ENCODE data around the gene GLP1R. TPM values are rescaled to one million over a fixed set of nuclear protein-coding genes. Genes with fewer than 3 reads are reported as not detected.
"Not testable (repeated sequence)": the region's sequence is repeated elsewhere in the genome, so short reads cannot be mapped to it uniquely, and the experiment has no call there.

The GLP1R gene
- total RNA-seq, 1 donor from 2014 or later, result not detected

GRCh38 chr6:39118921-39119320, 70.3 kb downstream of the GLP1R start:
- H3K36me3 Mint-ChIP-seq (ENCODE audit: unreplicated experiment), result no peaks in the 10 kb centered on the region
- no peak overlapping the region for H3K4me3 Mint-ChIP-seq (ENCODE audit: unreplicated experiment)
- no peak overlapping the region for H3K27ac Mint-ChIP-seq (ENCODE audit: unreplicated experiment)
- peaks cover 10% of the 10 kb centered on the region for H3K4me1 Mint-ChIP-seq (ENCODE audit: unreplicated experiment)
- no peak for TF ChIP-seq CTCF (IDR thresholded peaks at IDR 0.05)
- no peaks in the 10 kb centered on the region for H3K9me3 Mint-ChIP-seq (ENCODE audit: unreplicated experiment)
- no peak for DNase-seq (ENCODE audit: extremely low spot score, unreplicated experiment)
- peaks cover 19% of the 10 kb centered on the region for H3K27me3 Mint-ChIP-seq (ENCODE audit: unreplicated experiment)

GRCh38 chr6:39124114-39124513, 75.5 kb downstream of the GLP1R start:
- Mint-ChIP-seq H3K36me3 (ENCODE audit: unreplicated experiment) (no peaks in the 10 kb centered on the region), H3K27me3 (ENCODE audit: unreplicated experiment) (peaks cover 24% of the 10 kb centered on the region), H3K4me3 (ENCODE audit: unreplicated experiment) (no peak overlapping the region), H3K9me3 (ENCODE audit: unreplicated experiment) (no peaks in the 10 kb centered on the region), H3K27ac (ENCODE audit: unreplicated experiment) (no peak overlapping the region), H3K4me1 (ENCODE audit: unreplicated experiment) (no peaks in the 10 kb centered on the region)
- TF ChIP-seq CTCF (IDR thresholded peaks at IDR 0.05), result no peak
- DNase-seq (ENCODE audit: extremely low spot score, unreplicated experiment), result no peak

- no peaks in the 10 kb centered on the region for H3K36me3 Mint-ChIP-seq (ENCODE audit: unreplicated experiment)
- DNase-seq (ENCODE audit: extremely low spot score, unreplicated experiment), result no peak
- no peaks in the 10 kb centered on the region for H3K4me1 Mint-ChIP-seq (ENCODE audit: unreplicated experiment)
- peaks cover 7% of the 10 kb centered on the region for H3K27me3 Mint-ChIP-seq (ENCODE audit: unreplicated experiment)
- no peaks in the 10 kb centered on the region for H3K9me3 Mint-ChIP-seq (ENCODE audit: unreplicated experiment)
- H3K4me3 Mint-ChIP-seq (ENCODE audit: unreplicated experiment), result no peak overlapping the region
- no peak for TF ChIP-seq CTCF (IDR thresholded peaks at IDR 0.05)
- no peak overlapping the region for H3K27ac Mint-ChIP-seq (ENCODE audit: unreplicated experiment)
Observed at GRCh38 chr6:39128106-39128505, 79.5 kb downstream of the GLP1R start.

- no peak for DNase-seq (ENCODE audit: extremely low spot score, unreplicated experiment)
- Mint-ChIP-seq H3K27ac (ENCODE audit: unreplicated experiment) (no peak overlapping the region), H3K4me3 (ENCODE audit: unreplicated experiment) (no peak overlapping the region), H3K9me3 (ENCODE audit: unreplicated experiment) (no peaks in the 10 kb centered on the region), H3K36me3 (ENCODE audit: unreplicated experiment) (no peaks in the 10 kb centered on the region), H3K4me1 (ENCODE audit: unreplicated experiment) (no peaks in the 10 kb centered on the region), H3K27me3 (ENCODE audit: unreplicated experiment) (peaks cover 7% of the 10 kb centered on the region)
- no peak for TF ChIP-seq CTCF (IDR thresholded peaks at IDR 0.05)
Observed at GRCh38 chr6:39128832-39129231, 80.3 kb downstream of the GLP1R start.

DNA sequence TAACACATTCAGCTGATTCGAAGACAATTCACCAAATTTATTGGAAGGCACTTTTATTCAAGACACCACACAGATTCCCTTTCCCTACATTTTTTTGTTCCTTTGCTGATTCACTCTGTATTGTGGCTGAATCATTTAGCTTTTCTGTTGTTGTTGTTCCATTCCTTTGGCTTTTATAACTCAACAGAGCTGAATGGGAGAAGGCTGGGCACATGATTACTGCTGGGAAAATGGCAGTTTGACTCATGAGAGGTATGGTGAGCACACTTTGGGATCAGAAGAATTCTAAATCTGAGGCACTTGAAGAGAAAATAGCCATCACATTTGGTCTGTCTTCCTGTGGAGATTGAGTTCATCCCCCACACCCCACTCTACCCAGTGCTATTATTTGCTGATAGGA, 82.1 kb downstream of the GLP1R start:
- TF ChIP-seq CTCF (IDR thresholded peaks at IDR 0.05), result no peak
- no peaks in the 10 kb centered on the region for H3K9me3 Mint-ChIP-seq (ENCODE audit: unreplicated experiment)
- H3K4me3 Mint-ChIP-seq (ENCODE audit: unreplicated experiment), result no peak overlapping the region
- H3K4me1 Mint-ChIP-seq (ENCODE audit: unreplicated experiment), result no peaks in the 10 kb centered on the region
- DNase-seq (ENCODE audit: extremely low spot score, unreplicated experiment), result no peak
- peaks cover 2% of the 10 kb centered on the region for H3K27me3 Mint-ChIP-seq (ENCODE audit: unreplicated experiment)
- H3K36me3 Mint-ChIP-seq (ENCODE audit: unreplicated experiment), result no peaks in the 10 kb centered on the region
- no peak overlapping the region for H3K27ac Mint-ChIP-seq (ENCODE audit: unreplicated experiment)

DNA sequence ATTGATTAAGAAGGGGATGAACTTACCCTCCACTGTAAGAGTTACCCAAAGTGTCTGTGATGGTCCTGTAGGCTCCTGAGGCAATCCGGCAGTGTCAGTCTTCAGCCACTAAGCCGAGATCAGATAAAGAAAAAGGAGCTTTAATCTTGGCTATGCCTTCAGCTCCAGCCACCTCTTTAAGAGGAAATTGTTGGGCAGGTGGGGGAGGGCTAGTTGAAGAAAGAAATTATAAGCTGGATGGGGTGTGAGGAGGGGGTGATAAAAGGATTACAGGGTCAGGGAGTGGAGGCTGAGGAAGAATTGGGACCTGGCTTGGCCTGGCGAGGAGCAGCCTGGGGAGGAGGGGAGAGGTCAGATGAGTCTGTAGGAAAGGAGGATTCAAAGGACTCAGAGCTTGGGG, 86.2 kb downstream of the GLP1R start:
- H3K27ac Mint-ChIP-seq (ENCODE audit: unreplicated experiment); H3K36me3 Mint-ChIP-seq (ENCODE audit: unreplicated experiment); H3K4me3 Mint-ChIP-seq (ENCODE audit: unreplicated experiment); H3K27me3 Mint-ChIP-seq (ENCODE audit: unreplicated experiment); DNase-seq (ENCODE audit: extremely low spot score, unreplicated experiment); H3K4me1 Mint-ChIP-seq (ENCODE audit: unreplicated experiment); H3K9me3 Mint-ChIP-seq (ENCODE audit: unreplicated experiment): not testable (repeated sequence)

DNA sequence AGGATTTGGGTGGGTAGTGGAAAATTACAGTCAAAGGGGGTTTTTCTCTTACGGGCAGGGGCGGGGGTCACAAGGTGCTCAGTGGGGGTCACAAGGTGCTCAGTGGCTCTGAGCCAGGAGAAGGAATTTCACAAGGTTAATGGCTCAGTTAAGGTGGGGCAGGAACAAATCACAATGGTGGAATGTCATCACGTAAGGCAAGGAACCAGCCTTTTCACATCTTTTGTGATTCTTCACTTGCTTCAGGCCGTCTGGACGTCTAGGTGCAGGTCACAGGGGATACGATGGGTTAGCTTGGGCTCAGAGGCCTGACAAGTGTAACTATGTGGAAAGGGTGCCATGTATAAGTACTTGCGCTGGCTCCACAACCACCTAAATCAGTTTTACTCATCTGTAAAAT, 87.6 kb downstream of the GLP1R start:
- not testable (repeated sequence) for H3K27me3 Mint-ChIP-seq (ENCODE audit: unreplicated experiment); DNase-seq (ENCODE audit: extremely low spot score, unreplicated experiment); H3K4me1 Mint-ChIP-seq (ENCODE audit: unreplicated experiment); H3K27ac Mint-ChIP-seq (ENCODE audit: unreplicated experiment); H3K4me3 Mint-ChIP-seq (ENCODE audit: unreplicated experiment); H3K9me3 Mint-ChIP-seq (ENCODE audit: unreplicated experiment); H3K36me3 Mint-ChIP-seq (ENCODE audit: unreplicated experiment)

All from osteocyte (in vitro differentiated cells).